Dendritic cell treated with granulocyte-macrophage colony-stimulating factor and Interleukin-4, amounts not matched to agents 40 ng/mL and 50 ng/mL, for 4 days (primary cell): ENCODE results near the gene NCKAP1.
"Not testable (repeated sequence)": the region's sequence is repeated elsewhere in the genome, so short reads cannot be mapped to it uniquely, and the experiment has no call there.

ENCODE experiments used
- H3K27ac Mint-ChIP-seq: one replicate; pipeline ENCODE4 v1.8.0; 2022; ENCODE audit warnings: mild to moderate bottlenecking, mixed read lengths
- H3K27me3 Mint-ChIP-seq: one replicate; pipeline ENCODE4 v1.8.0; 2022; ENCODE audit warnings: mild to moderate bottlenecking, mixed read lengths
- H3K36me3 Mint-ChIP-seq: one replicate; pipeline ENCODE4 v1.8.0; 2022; ENCODE audit warnings: low read depth, mixed read lengths
- H3K4me1 Mint-ChIP-seq: one replicate; pipeline ENCODE4 v1.8.0; 2022; ENCODE audit warnings: low read depth, mixed read lengths
- H3K4me3 Mint-ChIP-seq: one replicate; pipeline ENCODE4 v1.8.0; 2022; ENCODE audit warnings: mild to moderate bottlenecking, moderate library complexity, mixed read lengths
- H3K9me3 Mint-ChIP-seq: one replicate; pipeline ENCODE4 v1.8.0; 2022; ENCODE audit warnings: mixed read lengths
- intact Hi-C: fragments of 100-400 bp; cut with micrococcal nuclease; formaldehyde crosslinking; loops from one replicate; pipeline ENCODE4 v1.15.0; 2022

The NCKAP1 gene

DNA sequence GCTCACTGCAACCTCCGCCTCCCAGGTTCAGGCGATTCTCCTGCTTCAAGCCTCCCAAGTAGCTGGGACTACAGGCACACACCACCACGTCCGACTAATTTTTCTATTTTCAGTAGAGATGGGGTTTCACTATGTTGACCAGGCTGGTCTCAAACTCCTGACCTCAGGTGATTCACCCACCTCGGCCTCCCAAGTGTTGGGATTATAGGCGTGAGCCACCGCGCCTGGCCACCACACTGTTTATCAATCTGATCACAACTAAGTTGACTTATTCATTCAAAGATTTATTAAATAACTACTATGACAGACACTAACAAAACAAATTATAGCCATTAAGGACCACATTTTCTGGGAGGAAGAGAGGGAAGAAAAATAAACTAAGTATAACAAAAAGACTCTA lies 71.9 kb downstream of the NCKAP1 start:
- H3K27ac Mint-ChIP-seq, H3K9me3 Mint-ChIP-seq, H3K27me3 Mint-ChIP-seq, H3K4me1 Mint-ChIP-seq, H3K4me3 Mint-ChIP-seq, H3K36me3 Mint-ChIP-seq, intact Hi-C loops: not testable (repeated sequence)

- H3K9me3 Mint-ChIP-seq, result no peaks in the 10 kb centered on the region
- H3K36me3 Mint-ChIP-seq, result no peaks in the 10 kb centered on the region
- no peak overlapping the region for H3K4me3 Mint-ChIP-seq
- H3K27ac Mint-ChIP-seq, result no peak overlapping the region
- intact Hi-C loops, result no loop called here
- H3K4me1 Mint-ChIP-seq, result no peaks in the 10 kb centered on the region
- H3K27me3 Mint-ChIP-seq, result no peaks in the 10 kb centered on the region
Observed at GRCh38 chr2:182962641-182963040, 75.6 kb downstream of the NCKAP1 start.

- H3K9me3 Mint-ChIP-seq, H3K27ac Mint-ChIP-seq, H3K36me3 Mint-ChIP-seq, H3K27me3 Mint-ChIP-seq, H3K4me3 Mint-ChIP-seq, intact Hi-C loops, H3K4me1 Mint-ChIP-seq: not testable (repeated sequence)
Observed at GRCh38 chr2:182960869-182961268, 77.4 kb downstream of the NCKAP1 start.

DNA sequence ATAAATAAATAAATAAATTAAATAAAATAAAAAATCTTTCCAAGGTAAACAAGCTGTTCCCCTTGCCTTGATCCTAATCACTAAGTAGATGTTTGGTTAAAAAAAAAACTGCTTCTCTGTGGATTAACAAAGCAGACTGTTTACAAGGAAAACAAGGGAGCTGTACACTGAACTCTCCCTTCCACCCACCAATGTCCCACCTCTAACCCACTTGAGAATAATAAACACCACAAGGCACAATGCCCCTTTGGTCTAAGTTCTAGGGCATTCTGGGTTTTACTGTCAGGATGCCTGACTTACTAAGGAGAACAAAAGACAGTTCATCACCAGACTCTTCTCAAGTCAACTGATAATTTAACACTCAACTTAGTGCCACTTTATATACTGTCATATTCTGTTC lies 83.5 kb downstream of the NCKAP1 start:
- Mint-ChIP-seq H3K9me3 (no peaks in the 10 kb centered on the region), H3K27ac (no peak overlapping the region), H3K4me1 (no peaks in the 10 kb centered on the region), H3K27me3 (no peaks in the 10 kb centered on the region), H3K4me3 (no peak overlapping the region), H3K36me3 (no peaks in the 10 kb centered on the region)
- intact Hi-C loops, result no loop called here

DNA sequence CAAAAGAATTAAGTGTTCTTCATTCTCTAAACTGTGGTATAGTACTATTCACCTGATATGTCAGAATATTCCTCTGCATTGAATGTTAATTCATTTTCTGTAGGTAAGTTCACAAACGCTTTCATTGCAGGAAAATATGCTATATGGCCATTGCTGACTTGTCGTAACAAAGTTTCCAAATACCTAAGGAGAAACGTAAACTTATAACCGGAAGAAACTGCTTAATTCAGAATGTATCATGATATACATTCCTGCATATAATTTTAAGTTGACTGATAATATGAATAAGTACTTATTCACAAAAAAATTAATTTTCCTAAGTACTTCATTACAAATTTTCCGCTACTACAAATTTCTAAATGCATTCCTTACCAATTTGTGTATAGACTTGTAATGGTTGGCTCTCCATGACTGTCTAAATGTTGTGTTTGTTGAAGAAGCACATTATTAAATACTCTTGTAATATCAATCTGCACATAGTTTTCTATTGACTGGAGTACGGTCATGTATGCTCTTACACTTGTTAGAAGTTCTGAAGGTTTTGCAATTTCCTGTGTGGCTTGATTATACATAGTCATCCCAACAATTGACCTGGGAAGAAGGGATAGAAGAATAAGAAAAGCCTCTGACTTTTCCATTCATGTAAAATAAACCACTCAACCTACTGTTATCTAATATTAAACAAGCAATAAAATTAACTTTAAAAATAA lies 85.4 kb downstream of the NCKAP1 start:
- Mint-ChIP-seq H3K27me3 (no peaks in the 10 kb centered on the region), H3K4me1 (no peaks in the 10 kb centered on the region), H3K4me3 (no peak overlapping the region), H3K36me3 (no peaks in the 10 kb centered on the region), H3K27ac (no peak overlapping the region), H3K9me3 (no peaks in the 10 kb centered on the region)
- intact Hi-C loops, result no loop called here

GRCh38 chr2:182951948-182952663 lies 86.2 kb downstream of the NCKAP1 start:
- Mint-ChIP-seq H3K36me3 (no peaks in the 10 kb centered on the region), H3K4me1 (no peaks in the 10 kb centered on the region), H3K4me3 (no peak overlapping the region), H3K27me3 (no peaks in the 10 kb centered on the region), H3K9me3 (no peaks in the 10 kb centered on the region), H3K27ac (no peak overlapping the region)
- intact Hi-C loops, result no loop called here

DNA sequence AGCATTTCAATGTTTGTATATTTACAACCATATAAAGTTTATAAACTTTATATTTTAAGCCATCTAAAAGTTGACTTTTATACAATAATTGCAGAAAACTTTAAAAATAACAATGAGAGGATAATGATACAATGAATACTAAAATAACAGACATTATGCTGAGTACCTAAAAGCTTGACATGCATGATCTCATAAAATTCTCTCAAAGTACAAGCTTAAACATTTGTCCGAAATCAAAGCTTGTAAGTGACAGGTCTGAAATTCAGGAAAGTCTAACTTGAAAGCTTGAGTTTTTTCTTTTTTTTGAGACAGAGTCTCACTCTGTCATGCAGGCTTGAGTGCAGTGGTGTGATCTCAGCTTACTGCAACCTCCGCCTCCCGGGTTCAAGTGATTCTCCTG lies 87.7 kb downstream of the NCKAP1 start:
- no peaks in the 10 kb centered on the region for H3K27me3 Mint-ChIP-seq
- H3K36me3 Mint-ChIP-seq, result no peaks in the 10 kb centered on the region
- intact Hi-C loops, result no loop called here
- H3K27ac Mint-ChIP-seq, result no peak overlapping the region
- no peaks in the 10 kb centered on the region for H3K4me1 Mint-ChIP-seq
- H3K9me3 Mint-ChIP-seq, result no peaks in the 10 kb centered on the region
- no peak overlapping the region for H3K4me3 Mint-ChIP-seq

- intact Hi-C loops, result no loop called here
- Mint-ChIP-seq H3K36me3 (no peaks in the 10 kb centered on the region), H3K4me3 (no peak overlapping the region), H3K27me3 (no peaks in the 10 kb centered on the region), H3K27ac (no peak overlapping the region), H3K9me3 (no peaks in the 10 kb centered on the region), H3K4me1 (no peaks in the 10 kb centered on the region)
Observed at GRCh38 chr2:182949572-182950189, 88.6 kb downstream of the NCKAP1 start.

- H3K4me3 Mint-ChIP-seq, result no peak overlapping the region
- H3K9me3 Mint-ChIP-seq, result no peaks in the 10 kb centered on the region
- H3K36me3 Mint-ChIP-seq, result no peaks in the 10 kb centered on the region
- no peaks in the 10 kb centered on the region for H3K4me1 Mint-ChIP-seq
- intact Hi-C loops, result no loop called here
- no peak overlapping the region for H3K27ac Mint-ChIP-seq
- no peaks in the 10 kb centered on the region for H3K27me3 Mint-ChIP-seq
Observed at GRCh38 chr2:182949052-182949451, 89.2 kb downstream of the NCKAP1 start.

GRCh38 chr2:182946958-182947369 lies 91.3 kb downstream of the NCKAP1 start:
- intact Hi-C loops, result no loop called here
- H3K36me3 Mint-ChIP-seq, result no peaks in the 10 kb centered on the region
- no peaks in the 10 kb centered on the region for H3K27me3 Mint-ChIP-seq
- H3K4me1 Mint-ChIP-seq, result no peaks in the 10 kb centered on the region
- H3K27ac Mint-ChIP-seq, result no peak overlapping the region
- H3K4me3 Mint-ChIP-seq, result no peak overlapping the region
- no peaks in the 10 kb centered on the region for H3K9me3 Mint-ChIP-seq

- no peak overlapping the region for H3K4me3 Mint-ChIP-seq
- intact Hi-C loops, result no loop called here
Observed at GRCh38 chr2:182943339-182943738, 94.9 kb downstream of the NCKAP1 start.

DNA sequence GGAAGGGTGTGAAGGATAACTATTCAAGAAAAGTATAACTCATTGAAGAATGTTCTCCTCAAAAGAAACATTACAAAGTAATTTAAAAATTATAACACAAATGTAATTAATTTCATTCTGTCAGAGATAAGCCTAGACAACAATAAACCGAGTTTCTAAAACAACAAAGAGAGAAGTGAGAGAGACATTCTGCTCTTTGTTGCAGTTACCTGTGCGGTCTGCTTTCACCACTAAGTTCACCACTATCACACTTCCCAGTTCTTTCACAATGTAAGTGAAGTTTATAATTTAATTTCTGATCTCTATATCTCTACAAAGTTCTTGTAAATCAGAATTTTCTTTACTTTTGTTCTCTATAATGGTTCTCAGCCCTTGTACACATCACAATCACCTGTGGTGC lies 95.5 kb downstream of the NCKAP1 start:
- Mint-ChIP-seq H3K9me3 (no peaks in the 10 kb centered on the region), H3K4me1 (no peaks in the 10 kb centered on the region), H3K27me3 (no peaks in the 10 kb centered on the region), H3K36me3 (no peaks in the 10 kb centered on the region), H3K27ac (no peak overlapping the region), H3K4me3 (no peak overlapping the region)
- intact Hi-C loops, result no loop called here

More at GRCh38 chr2:182943339-182943738, 94.9 kb downstream of the NCKAP1 start:
- Mint-ChIP-seq H3K36me3 (no peaks in the 10 kb centered on the region), H3K27ac (no peak overlapping the region), H3K9me3 (no peaks in the 10 kb centered on the region), H3K27me3 (no peaks in the 10 kb centered on the region), H3K4me1 (no peaks in the 10 kb centered on the region)

GRCh38 chr2:182941919-182942318 lies 96.3 kb downstream of the NCKAP1 start:
- Mint-ChIP-seq H3K4me1 (no peaks in the 10 kb centered on the region), H3K36me3 (no peaks in the 10 kb centered on the region), H3K27me3 (no peaks in the 10 kb centered on the region), H3K4me3 (no peak overlapping the region), H3K27ac (no peak overlapping the region), H3K9me3 (no peaks in the 10 kb centered on the region)
- intact Hi-C loops, result no loop called here

DNA sequence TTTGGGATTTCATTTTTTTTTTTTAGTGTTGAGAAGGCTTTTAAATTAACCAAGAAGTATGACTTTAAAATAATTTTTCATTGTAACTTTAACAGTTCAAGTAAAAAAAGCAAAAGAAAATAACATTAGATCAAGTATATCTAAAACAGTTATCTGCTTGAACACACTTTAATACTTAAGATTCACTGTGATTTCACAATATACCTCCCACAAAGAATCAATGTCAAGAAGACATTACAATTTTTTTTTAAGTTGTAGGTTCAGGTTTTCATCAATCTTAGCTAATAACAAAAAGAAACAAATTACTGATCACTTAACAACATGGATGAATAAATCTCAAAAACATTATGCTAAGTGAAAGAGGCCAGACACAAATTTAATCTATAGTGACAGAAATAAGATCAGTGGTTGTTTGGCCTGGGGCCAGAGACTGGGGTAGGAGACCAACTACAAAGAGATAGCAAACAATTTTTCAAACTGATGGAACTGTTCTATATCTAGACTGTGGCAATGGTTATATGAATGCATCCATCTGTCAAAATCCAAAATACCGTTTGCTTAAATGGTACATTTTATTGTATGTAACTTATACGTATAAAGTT lies 97.0 kb downstream of the NCKAP1 start:
- Mint-ChIP-seq H3K4me1 (no peaks in the 10 kb centered on the region), H3K36me3 (no peaks in the 10 kb centered on the region), H3K27ac (no peak overlapping the region), H3K27me3 (no peaks in the 10 kb centered on the region), H3K4me3 (no peak overlapping the region), H3K9me3 (no peaks in the 10 kb centered on the region)
- intact Hi-C loops, result no loop called here
